ENCODE measurements around the gene ACSS3. TPM values are rescaled to one million over a fixed set of nuclear protein-coding genes. Genes with fewer than 3 reads are reported as not detected.

Gene ACSS3
- total and polyA plus RNA-seq, 4 donors = 18.2 to 94.3 (median 32.5) TPM

- DNase-seq (ENCODE audit: low spot score) = no peak
- Histone ChIP-seq H3K36me3 (ENCODE audit: control insufficient read depth in 4 of 4, insufficient read depth in 3 of 4, low read depth in 1 of 4, low read length in 3 of 4) (peaks cover 0 to 1% (median 0%) of the 10 kb centered on the region in 4 donors), H3K9ac (ENCODE audit: low read depth in 1 of 2, low read length in 2 of 2) (no peak overlapping the region), H3K27me3 (ENCODE audit: control insufficient read depth in 4 of 4, insufficient read depth in 4 of 4, low read length in 3 of 4) (no peaks in the 10 kb centered on the region), H3K9me3 (ENCODE audit: control insufficient read depth in 4 of 4, low read length in 3 of 4) (no peaks in the 10 kb centered on the region), H3K27ac (ENCODE audit: low read depth in 1 of 2, low read length in 2 of 2) (no peak overlapping the region), H3K4me3 (ENCODE audit: low read depth in 1 of 3, low read length in 3 of 3) (no peak overlapping the region), H3K4me1 (ENCODE audit: control insufficient read depth in 4 of 4, insufficient read depth in 4 of 4, low read length in 3 of 4) (peaks cover 0 to 3% (median 0%) of the 10 kb centered on the region in 4 donors)
- TF ChIP-seq NR2F2 (IDR thresholded peaks at IDR 0.05) = no peak
- TF ChIP-seq RAD21 (IDR thresholded peaks at IDR 0.05) = peak; percentile 76 to 78
- TF ChIP-seq, protein P1, sequence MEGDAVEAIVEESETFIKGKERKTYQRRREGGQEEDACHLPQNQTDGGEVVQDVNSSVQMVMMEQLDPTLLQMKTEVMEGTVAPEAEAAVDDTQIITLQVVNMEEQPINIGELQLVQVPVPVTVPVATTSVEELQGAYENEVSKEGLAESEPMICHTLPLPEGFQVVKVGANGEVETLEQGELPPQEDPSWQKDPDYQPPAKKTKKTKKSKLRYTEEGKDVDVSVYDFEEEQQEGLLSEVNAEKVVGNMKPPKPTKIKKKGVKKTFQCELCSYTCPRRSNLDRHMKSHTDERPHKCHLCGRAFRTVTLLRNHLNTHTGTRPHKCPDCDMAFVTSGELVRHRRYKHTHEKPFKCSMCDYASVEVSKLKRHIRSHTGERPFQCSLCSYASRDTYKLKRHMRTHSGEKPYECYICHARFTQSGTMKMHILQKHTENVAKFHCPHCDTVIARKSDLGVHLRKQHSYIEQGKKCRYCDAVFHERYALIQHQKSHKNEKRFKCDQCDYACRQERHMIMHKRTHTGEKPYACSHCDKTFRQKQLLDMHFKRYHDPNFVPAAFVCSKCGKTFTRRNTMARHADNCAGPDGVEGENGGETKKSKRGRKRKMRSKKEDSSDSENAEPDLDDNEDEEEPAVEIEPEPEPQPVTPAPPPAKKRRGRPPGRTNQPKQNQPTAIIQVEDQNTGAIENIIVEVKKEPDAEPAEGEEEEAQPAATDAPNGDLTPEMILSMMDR (IDR thresholded peaks at IDR 0.05; ENCODE audit: low read depth, low read length, missing input control) = peak; percentile 26
- no peak for TF ChIP-seq EGR1 (IDR thresholded peaks at IDR 0.05; ENCODE audit: low read depth in 2 of 2)
- no peak for TF ChIP-seq TAF1 (conservative IDR thresholded peaks at IDR 0.05)
- no peak for TF ChIP-seq HNF4A (conservative IDR thresholded peaks at IDR 0.05)
- WGBS = 60% methylated on average over 4 of the region's 4 CpGs
Measured at GRCh38 chr12:81257947-81258551, 180.2 kb downstream of the ACSS3 start.

DNA sequence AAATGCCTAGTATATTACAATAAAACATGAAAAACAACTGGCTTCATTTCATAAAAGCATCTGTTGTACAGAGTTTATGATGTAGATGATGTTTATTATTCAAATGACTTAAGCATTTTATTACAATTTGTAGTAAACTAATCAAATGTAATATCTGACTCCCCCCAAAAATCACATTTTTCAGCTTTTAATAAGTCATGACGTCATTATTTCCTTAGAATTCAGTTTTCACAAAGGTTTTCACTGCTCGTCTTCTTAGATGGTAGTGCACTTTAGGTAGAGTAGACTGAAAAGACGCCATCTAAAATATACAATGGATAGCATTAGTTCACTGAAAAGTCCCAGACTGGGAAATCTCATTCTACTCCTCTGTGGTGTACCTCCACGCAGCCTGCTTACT lies 181.5 kb downstream of the ACSS3 start:
- H3K27ac ChIP-seq (ENCODE audit: low read depth in 1 of 2, low read length in 2 of 2) = no peak overlapping the region
- no peaks in the 10 kb centered on the region for H3K27me3 ChIP-seq (ENCODE audit: control insufficient read depth in 4 of 4, insufficient read depth in 4 of 4, low read length in 3 of 4)
- DNase-seq (ENCODE audit: low spot score) = no peak
- H3K4me3 ChIP-seq (ENCODE audit: low read depth in 1 of 3, low read length in 3 of 3) = no peak overlapping the region
- H3K36me3 ChIP-seq (ENCODE audit: control insufficient read depth in 4 of 4, insufficient read depth in 3 of 4, low read depth in 1 of 4, low read length in 3 of 4) = peaks cover 0 to 1% (median 0%) of the 10 kb centered on the region in 4 donors
- H3K4me1 ChIP-seq (ENCODE audit: control insufficient read depth in 4 of 4, insufficient read depth in 4 of 4, low read length in 3 of 4) = no peaks in the 10 kb centered on the region
- WGBS = 91% methylated on average over 4 of the region's 4 CpGs
- H3K9me3 ChIP-seq (ENCODE audit: control insufficient read depth in 4 of 4, low read length in 3 of 4) = no peaks in the 10 kb centered on the region
- TF ChIP-seq ZBTB33 (IDR thresholded peaks at IDR 0.05) (no peak), HNF4G (IDR thresholded peaks at IDR 0.05) (no peak), FOXA1 (IDR thresholded peaks at IDR 0.05) (no peak), GABPA (IDR thresholded peaks at IDR 0.05 in 1 of 2, conservative IDR thresholded peaks at IDR 0.05 in 1 of 2) (no peak), EGR1 (IDR thresholded peaks at IDR 0.05; ENCODE audit: low read depth in 2 of 2) (no peak), FOXA2 (IDR thresholded peaks at IDR 0.05) (no peak), HNF4A (conservative IDR thresholded peaks at IDR 0.05) (no peak), TAF1 (conservative IDR thresholded peaks at IDR 0.05) (no peak)
- TF ChIP-seq, protein P1 (IDR thresholded peaks at IDR 0.05; ENCODE audit: low read depth, low read length, missing input control) = no peak
- H3K9ac ChIP-seq (ENCODE audit: low read depth in 1 of 2, low read length in 2 of 2) = no peak overlapping the region

Measured in liver (tissue), 9 donors.